ENCODE results near the gene FNBP1. TPM values are rescaled to one million over a fixed set of nuclear protein-coding genes. Genes with fewer than 3 reads are reported as not detected.
"Not testable (repeated sequence)": the region's sequence is repeated elsewhere in the genome, so short reads cannot be mapped to it uniquely, and the experiment has no call there.

The FNBP1 gene
- total RNA-seq, 1 donor from 2014 or later, result 22.6 TPM

GRCh38 chr9:129972816-129973215, 70.2 kb downstream of the FNBP1 start:
- no peak for DNase-seq (ENCODE audit: low spot score)
- intact Hi-C loops (cut with DNase I), result no loop called here

- intact Hi-C loops (cut with DNase I), result no loop called here
- no peak for DNase-seq (ENCODE audit: low spot score)
Observed at GRCh38 chr9:129968690-129969485, 74.1 kb downstream of the FNBP1 start.

- intact Hi-C loops (cut with DNase I), result loop anchor here (5.0 kb wide), 2 partner anchors 77 to 78 kb away; partner anchors contain the start of gene FNBP1
- DNase-seq (ENCODE audit: low spot score), result no peak
Observed at GRCh38 chr9:129964901-129965734, 77.9 kb downstream of the FNBP1 start.

- intact Hi-C loops (cut with DNase I), result loop anchor here (5.0 kb wide), 2 partner anchors 76 to 79 kb away; partner anchors contain the start of gene FNBP1
- DNase-seq (ENCODE audit: low spot score), result peak; percentile 86
Observed at GRCh38 chr9:129962889-129963703, 79.9 kb downstream of the FNBP1 start.

GRCh38 chr9:129962451-129962864, 80.5 kb downstream of the FNBP1 start:
- intact Hi-C loops (cut with DNase I), result loop anchor here (5.0 kb wide), 2 partner anchors 75 to 80 kb away; partner anchors contain the start of gene FNBP1
- DNase-seq (ENCODE audit: low spot score), result no peak

- intact Hi-C loops (cut with DNase I), result no loop called here
- no peak for DNase-seq (ENCODE audit: low spot score)
Observed at GRCh38 chr9:129958796-129959195, 84.2 kb downstream of the FNBP1 start.

- no peak for DNase-seq (ENCODE audit: low spot score)
- intact Hi-C loops (cut with DNase I), result no loop called here
Observed at GRCh38 chr9:129954868-129955550, 88.0 kb downstream of the FNBP1 start.

- intact Hi-C loops (cut with DNase I), result no loop called here
- DNase-seq (ENCODE audit: low spot score), result no peak
Observed at GRCh38 chr9:129953736-129954135, 89.3 kb downstream of the FNBP1 start.

- intact Hi-C loops (cut with DNase I), result no loop called here
- DNase-seq (ENCODE audit: low spot score), result no peak
Observed at GRCh38 chr9:129952337-129952736, 90.7 kb downstream of the FNBP1 start.

GRCh38 chr9:129949821-129950220, 93.2 kb downstream of the FNBP1 start:
- intact Hi-C loops (cut with DNase I), result no loop called here
- DNase-seq (ENCODE audit: low spot score), result no peak

GRCh38 chr9:129948626-129949025, 94.4 kb downstream of the FNBP1 start:
- intact Hi-C loops (cut with DNase I), result not testable (repeated sequence)

GRCh38 chr9:129946246-129946995, 96.6 kb downstream of the FNBP1 start:
- DNase-seq (ENCODE audit: low spot score), result no peak
- intact Hi-C loops (cut with DNase I), result no loop called here

More at GRCh38 chr9:129948626-129949025, 94.4 kb downstream of the FNBP1 start:
- not testable (repeated sequence) for DNase-seq (ENCODE audit: low spot score)

GRCh38 chr9:129945314-129945713, 97.7 kb downstream of the FNBP1 start:
- no peak for DNase-seq (ENCODE audit: low spot score)
- intact Hi-C loops (cut with DNase I), result no loop called here

GRCh38 chr9:129944506-129945116, 98.4 kb downstream of the FNBP1 start:
- intact Hi-C loops (cut with DNase I), result no loop called here
- DNase-seq (ENCODE audit: low spot score), result no peak

GRCh38 chr9:129939431-129939830, 103.6 kb downstream of the FNBP1 start:
- no peak for DNase-seq (ENCODE audit: low spot score)
- intact Hi-C loops (cut with DNase I), result no loop called here

GRCh38 chr9:129938291-129938979, 104.6 kb downstream of the FNBP1 start:
- DNase-seq (ENCODE audit: low spot score), result no peak

GRCh38 chr9:129937879-129938278, 105.1 kb downstream of the FNBP1 start:
- intact Hi-C loops (cut with DNase I); DNase-seq (ENCODE audit: low spot score): not testable (repeated sequence)

More at GRCh38 chr9:129938291-129938979, 104.6 kb downstream of the FNBP1 start:
- intact Hi-C loops (cut with DNase I), result no loop called here
